ENCODE data around the gene PLAGL2. TPM values are rescaled to one million over a fixed set of nuclear protein-coding genes. Genes with fewer than 3 reads are reported as not detected.

PLAGL2 gene
- total and polyA plus RNA-seq, 2 of the 4 experiments (the other 2 are of a cell fraction): 2.9 to 7.7 TPM

GRCh38 chr20:32232326-32232886 is 24.9 kb upstream of the PLAGL2 start:
- CTCF ChIA-PET: no interaction called here
- H4K20me1 ChIP-seq (ENCODE audit: insufficient read depth, low read length): no peaks in the 10 kb centered on the region
- no peak overlapping the region for H3K4me3 ChIP-seq (ENCODE audit: insufficient read depth, low read depth, low read length)
- no peaks in the 10 kb centered on the region for H3K27me3 ChIP-seq (ENCODE audit: control insufficient read depth, insufficient read depth, low read length)
- no peak overlapping the region for H3K9ac ChIP-seq (ENCODE audit: low read depth, low read length)
- intact Hi-C loops (cut with micrococcal nuclease): no loop called here
- H2BK15ac ChIP-seq (ENCODE audit: low read depth, low read length): no peak overlapping the region
- H4K8ac ChIP-seq (ENCODE audit: low read depth in 2 of 2, low read length in 2 of 2): no peak overlapping the region
- H4K5ac ChIP-seq (ENCODE audit: low read depth, low read length): no peak overlapping the region
- H3K9me3 ChIP-seq (ENCODE audit: control insufficient read depth, insufficient read depth, low read length): no peaks in the 10 kb centered on the region
- no peak overlapping the region for H2AK5ac ChIP-seq (ENCODE audit: low read depth, low read length)
- H3K4me2 ChIP-seq (ENCODE audit: low read depth, low read length): no peak overlapping the region
- no peak overlapping the region for H3K23ac ChIP-seq (ENCODE audit: low read depth, low read length)
- TF ChIP-seq FOS (IDR thresholded peaks at IDR 0.05; ENCODE audit: low read depth, low read length): no peak
- no peak for TF ChIP-seq CHD1 (IDR thresholded peaks at IDR 0.05; ENCODE audit: low read depth, low read length)
- no peak for TF ChIP-seq SMC3 (IDR thresholded peaks at IDR 0.05; ENCODE audit: low read depth, low read length)
- no peak for TF ChIP-seq RAD21 (IDR thresholded peaks at IDR 0.05; ENCODE audit: low read length)
- no peak for TF ChIP-seq USF2 (IDR thresholded peaks at IDR 0.05; ENCODE audit: low read depth, low read length)
- TF ChIP-seq CTCF (conservative IDR thresholded peaks at IDR 0.05; ENCODE audit: low read depth, low read length): no peak
- no peak for TF ChIP-seq CEBPB (IDR thresholded peaks at IDR 0.05; ENCODE audit: low read depth, low read length)
- TF ChIP-seq MXI1 (IDR thresholded peaks at IDR 0.05; ENCODE audit: borderline replicate concordance, low read depth, low read length): no peak
- TF ChIP-seq POLR2A (IDR thresholded peaks at IDR 0.05; ENCODE audit: low read depth, low read length): no peak
- no peak for TF ChIP-seq RFX5 (IDR thresholded peaks at IDR 0.05; ENCODE audit: low read depth, low read length)
- TF ChIP-seq MAFK (IDR thresholded peaks at IDR 0.05; ENCODE audit: low read depth, low read length): no peak
- TF ChIP-seq ELK1 (IDR thresholded peaks at IDR 0.05; ENCODE audit: borderline replicate concordance, low read depth, low read length): no peak
- no peak for TF ChIP-seq NFE2L2 (IDR thresholded peaks at IDR 0.05; ENCODE audit: low read depth, low read length)
- no peak for TF ChIP-seq BHLHE40 (IDR thresholded peaks at IDR 0.05; ENCODE audit: low read depth, low read length)
- TF ChIP-seq RCOR1 (IDR thresholded peaks at IDR 0.05; ENCODE audit: insufficient replicate concordance, low read length): no peak
- TF ChIP-seq MAZ (IDR thresholded peaks at IDR 0.05; ENCODE audit: borderline replicate concordance, low read depth, low read length): no peak
- H2BK5ac ChIP-seq (ENCODE audit: low read depth, low read length, poor library complexity, severe bottlenecking): no peak overlapping the region
- dilution Hi-C loops (cut with HindIII; ENCODE audit: low sequenced_read_pairs, unreplicated experiment): no loop called here
- no TSS peak for BruUV-seq (replicated peaks)
- no peak overlapping the region for H3K27ac ChIP-seq (ENCODE audit: insufficient read depth, low read length)
- no peak overlapping the region for H2BK120ac ChIP-seq (ENCODE audit: low read depth, low read length)
- H3K14ac ChIP-seq (replicated peaks; ENCODE audit: low read depth, low read length): no peak overlapping the region
- no peak for DNase-seq
- no peak overlapping the region for H3K56ac ChIP-seq (ENCODE audit: extremely low read depth, insufficient read depth, low read length)
- H2AFZ ChIP-seq (replicated peaks; ENCODE audit: low read length, poor library complexity): no peak overlapping the region
- H3K79me1 ChIP-seq (ENCODE audit: low read depth in 1 of 2, low read length in 2 of 2): peaks cover 0 to 4% of the 10 kb centered on the region in 2 experiments; a peak in 1 of 4 replicates
- H3K4me1 ChIP-seq (ENCODE audit: control insufficient read depth, insufficient read depth, low read length): no peaks in the 10 kb centered on the region
- no peaks in the 10 kb centered on the region for H3K9me1 ChIP-seq (ENCODE audit: insufficient read depth, low read length)
- no peak overlapping the region for H3K4ac ChIP-seq (ENCODE audit: low read depth, low read length)
- in situ Hi-C loops (cut with MboI; ENCODE audit: low sequenced_read_pairs): no loop called here
- POLR2A ChIA-PET (ENCODE audit: unreplicated experiment): no interaction called here
- H3K18ac ChIP-seq (ENCODE audit: low read depth, low read length): no peak overlapping the region
- no peak for ATAC-seq (ENCODE audit: low read depth)
- no peak overlapping the region for H2BK20ac ChIP-seq (ENCODE audit: low read depth, low read length)
- H3K36me3 ChIP-seq (ENCODE audit: control insufficient read depth, insufficient read depth, low read length): peaks cover 53% of the 10 kb centered on the region
- H2AK9ac ChIP-seq (replicated peaks; ENCODE audit: low read depth, low read length, poor library complexity): no peak overlapping the region
- H4K91ac ChIP-seq (ENCODE audit: insufficient read depth, low read depth, low read length): no peak overlapping the region

Data from IMR-90 (cell line).